Measurements from ENCODE around the gene CHCHD10. TPM values are rescaled to one million over a fixed set of nuclear protein-coding genes. Genes with fewer than 3 reads are reported as not detected.

CHCHD10 gene
- total RNA-seq, 1 donor from 2014 or later, result 5.3 TPM

DNA sequence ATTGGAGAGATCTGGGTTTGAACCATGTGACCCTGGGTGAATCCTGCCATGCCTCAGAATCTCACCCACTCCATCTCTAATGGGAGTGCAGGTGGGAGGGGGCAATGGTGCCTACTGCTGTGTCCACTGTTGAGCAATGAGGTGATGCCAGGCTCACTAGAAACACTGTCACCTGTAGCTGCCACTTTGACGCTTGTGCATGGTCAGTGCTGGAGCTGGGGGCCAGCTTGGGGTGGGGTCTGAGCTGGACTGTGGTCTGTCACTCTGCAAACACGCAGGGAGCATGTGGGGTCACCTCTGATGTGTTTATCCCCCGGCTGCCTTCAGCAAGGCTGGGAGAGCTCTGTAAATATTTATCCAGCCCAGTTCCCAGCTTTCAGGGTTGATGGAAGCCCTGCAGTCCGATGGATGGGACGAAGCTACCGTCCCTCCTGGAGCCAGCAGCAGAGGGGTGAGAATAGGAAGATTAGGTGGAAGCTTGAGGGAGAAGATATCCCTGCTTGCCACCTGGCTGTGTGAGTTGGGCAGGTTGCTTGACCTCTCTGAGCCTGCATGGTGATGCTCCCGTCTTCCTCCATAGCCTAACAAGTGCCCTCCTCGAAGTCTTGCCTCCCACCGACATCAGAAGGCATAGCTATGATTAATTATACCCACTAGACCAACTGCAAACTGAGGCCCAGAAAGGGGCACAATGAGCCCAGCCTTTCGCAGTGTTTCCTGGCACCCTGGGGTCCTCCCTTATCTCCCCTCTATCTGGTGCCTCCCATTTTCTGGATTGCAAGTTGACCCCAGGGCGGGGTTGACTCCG is 6.5 kb upstream of the CHCHD10 start:
- FAIRE-seq, result no peak
- no peak for DNase-seq (ENCODE audit: low spot score in 2 of 2)

DNA sequence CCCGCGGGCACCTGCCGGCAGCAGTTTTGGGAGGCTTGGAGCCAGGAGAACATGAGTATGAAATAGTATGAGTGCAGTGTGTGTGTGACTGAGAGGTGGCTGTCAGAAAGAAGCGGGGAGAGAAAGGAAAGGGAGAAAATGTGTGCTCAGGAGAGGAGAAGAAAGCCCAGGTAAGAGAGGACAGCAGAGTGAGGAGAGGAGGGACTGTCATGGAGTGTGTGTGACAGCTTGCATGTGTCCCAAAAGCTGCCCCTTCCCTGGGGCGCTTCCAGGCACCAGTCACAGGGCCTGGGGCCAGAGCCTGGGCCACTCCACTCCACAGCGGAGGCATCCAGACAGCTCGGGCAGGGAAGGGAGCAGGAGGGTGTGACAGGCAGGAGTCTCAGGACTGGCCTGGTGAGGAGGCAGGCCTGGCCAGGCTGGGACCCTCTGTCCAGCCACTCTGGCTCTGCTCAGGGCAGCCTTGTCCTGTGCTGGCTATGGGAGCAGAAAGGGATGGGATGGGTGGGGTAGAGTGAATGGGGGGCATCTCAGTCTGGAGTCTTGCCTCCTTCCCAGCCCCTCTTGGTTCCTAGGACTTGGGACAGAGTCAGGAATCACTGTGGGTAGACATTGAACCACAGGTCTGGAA is 5.8 kb upstream of the CHCHD10 start:
- DNase-seq (ENCODE audit: low spot score in 2 of 2) (no peak), FAIRE-seq (no peak)

DNA sequence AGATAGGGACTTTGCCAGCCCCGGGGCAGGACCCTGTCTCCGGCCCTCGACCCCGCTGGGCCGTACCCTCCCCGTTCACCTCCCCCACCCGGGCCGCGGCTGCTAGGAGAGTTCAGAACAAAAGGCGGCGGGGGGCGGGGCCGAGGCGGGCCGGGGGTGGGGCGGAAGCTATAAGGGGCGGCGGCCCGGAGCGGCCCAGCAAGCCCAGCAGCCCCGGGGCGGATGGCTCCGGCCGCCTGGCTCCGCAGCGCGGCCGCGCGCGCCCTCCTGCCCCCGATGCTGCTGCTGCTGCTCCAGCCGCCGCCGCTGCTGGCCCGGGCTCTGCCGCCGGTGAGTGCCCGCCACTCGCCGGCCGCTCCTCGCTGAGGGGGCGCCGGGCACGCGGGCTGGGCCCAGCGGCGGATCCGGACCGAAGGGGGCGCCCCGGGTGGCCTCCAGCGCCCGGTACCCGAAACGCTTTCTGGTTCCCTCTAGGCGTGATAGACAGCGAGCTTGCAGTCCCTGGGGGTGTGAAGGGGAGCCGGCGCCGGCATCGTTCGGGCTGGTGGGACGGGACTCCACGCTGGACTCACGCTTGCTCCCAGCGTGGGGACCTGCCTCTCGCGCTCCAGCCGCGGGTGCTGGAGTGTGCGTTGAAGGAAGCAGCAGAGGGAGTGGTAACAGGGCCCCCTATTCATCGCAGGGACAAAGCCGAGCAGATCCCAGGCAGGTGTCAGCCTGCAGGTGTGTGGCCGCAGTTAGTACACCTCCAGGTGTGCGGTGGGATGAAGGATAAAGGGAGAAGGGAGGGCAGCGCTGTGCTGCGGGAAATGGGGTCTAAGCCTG is 5.1 kb upstream of the CHCHD10 start, which contains the start of gene MMP11:
Gene MMP11, plus strand, starts transcription at position 201 of the 825 bp plus-strand sequence. Its CDS starts 22 bp downstream, at position 223.
- FAIRE-seq (no peak), DNase-seq (ENCODE audit: low spot score in 2 of 2) (peak; percentile 67 to 72)

DNA sequence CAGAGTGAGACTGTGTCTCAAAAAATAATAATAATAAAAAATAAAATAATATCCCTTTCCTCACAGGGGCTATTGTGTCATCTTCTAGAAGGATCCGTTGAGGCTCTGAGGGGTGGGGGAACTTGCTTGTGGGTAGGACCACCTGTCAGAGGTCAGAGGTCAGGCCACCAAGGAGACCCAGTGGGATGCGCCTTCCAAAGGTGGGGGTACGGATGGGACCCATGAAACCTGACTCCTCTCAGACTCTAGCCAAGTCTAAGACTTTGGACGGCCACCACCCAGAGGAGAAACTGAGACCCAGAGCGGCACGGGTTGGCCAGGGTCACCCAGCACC is 4.5 kb upstream of the CHCHD10 start:
- DNase-seq (ENCODE audit: low spot score in 2 of 2) (no peak), FAIRE-seq (no peak)

DNA sequence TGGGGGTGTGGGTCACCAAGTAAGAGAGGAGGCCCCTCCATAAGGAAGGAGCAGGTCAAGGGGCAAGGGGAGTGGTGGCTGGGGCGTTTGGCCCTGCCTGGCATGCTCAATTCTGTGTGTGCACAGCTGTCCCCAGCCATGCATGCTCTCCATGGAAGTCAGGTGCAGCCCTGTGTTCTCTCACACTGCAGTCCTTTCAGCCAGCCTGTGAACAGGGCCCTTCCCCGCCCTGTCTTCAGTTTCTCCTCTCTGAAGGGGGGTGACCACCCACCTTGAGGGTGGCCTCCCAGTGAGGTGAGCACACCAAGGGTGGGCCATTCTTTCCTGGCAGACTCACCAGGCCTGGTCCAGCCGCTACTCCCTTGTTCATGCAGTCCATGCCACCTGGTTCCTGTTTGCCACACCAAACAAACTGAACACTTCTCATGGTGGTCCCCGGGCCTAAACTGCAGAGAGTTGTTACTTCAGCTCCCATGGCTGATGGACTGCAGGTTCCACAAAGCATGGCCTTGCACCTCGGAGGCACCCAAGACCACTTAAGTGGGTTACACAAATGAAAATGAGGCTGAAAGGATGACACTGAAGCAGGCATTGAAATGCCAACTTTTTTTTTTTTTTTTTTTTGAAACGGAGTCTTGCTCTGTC is 1.7 kb upstream of the CHCHD10 start:
- DNase-seq (ENCODE audit: low spot score in 2 of 2) (no peak), FAIRE-seq (no peak)

DNA sequence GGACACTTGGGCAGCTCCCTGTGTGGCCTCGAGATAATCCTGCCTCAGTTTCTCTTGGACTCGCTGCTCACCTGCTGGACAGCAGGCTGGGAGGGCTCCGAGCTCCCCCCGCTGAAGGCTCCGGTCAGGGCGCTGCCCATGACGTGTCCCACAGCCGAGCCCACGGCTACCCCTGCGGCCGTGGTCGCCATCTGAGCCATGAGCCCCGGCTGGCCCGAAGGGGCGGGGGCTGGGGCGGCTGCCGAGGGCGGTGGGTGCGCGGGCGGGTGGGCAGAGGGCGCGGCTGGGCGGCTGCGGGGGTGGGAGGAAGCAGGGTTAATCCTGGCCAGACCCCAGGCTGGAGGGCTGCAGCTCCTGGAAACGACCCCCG is 484 bp downstream of the CHCHD10 start:
- no peak for FAIRE-seq

DNA sequence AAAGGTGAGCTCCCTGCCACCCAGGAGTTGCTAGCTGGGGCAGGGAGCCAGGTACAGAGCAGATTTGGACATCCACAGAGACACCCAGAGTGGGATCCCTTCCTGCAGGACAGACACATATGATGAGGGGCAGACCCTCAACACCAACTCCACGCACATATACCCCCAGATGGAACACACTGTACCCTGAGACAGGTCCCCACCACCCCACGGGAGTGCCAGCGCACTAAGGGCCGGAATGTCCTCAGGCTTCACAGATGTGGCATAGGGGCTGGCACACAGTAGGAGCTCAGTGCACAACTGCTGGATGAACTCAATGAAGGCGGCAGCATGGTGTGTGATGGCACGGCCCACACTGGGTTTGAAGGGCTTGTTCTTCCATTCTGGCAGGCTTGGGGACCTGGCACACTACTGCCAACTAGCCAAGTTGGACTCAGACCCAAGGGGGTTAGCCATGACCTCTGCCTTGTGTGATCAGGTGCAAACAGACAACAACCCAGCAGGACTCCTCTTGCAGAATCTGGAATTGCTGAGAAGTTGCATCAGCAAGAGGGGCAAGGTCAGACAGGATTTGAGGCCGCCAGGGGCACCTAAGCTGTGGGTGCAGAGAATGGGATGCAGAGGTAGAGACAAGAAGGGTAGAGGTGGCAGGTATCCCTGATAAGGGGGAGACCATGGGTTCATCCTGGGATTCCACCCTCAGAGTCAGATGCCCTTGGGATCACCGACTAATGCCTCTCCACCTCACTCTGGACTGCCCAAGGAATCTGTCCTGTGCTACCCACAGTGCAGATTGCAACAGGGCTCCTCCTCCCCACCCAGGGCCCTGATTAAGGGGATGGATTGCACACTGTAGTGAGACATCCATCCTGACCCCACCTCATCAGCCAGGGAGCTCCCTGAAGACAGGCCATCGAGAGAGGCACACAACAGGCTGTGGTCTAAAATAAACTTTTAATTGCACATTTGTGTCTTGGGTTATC is 2.6 kb downstream of the CHCHD10 start:
- DNase-seq (ENCODE audit: low spot score in 2 of 2) (no peak), FAIRE-seq (no peak)

More for the DNA sequence above, 484 bp downstream of the CHCHD10 start:
- DNase-seq (ENCODE audit: low spot score in 2 of 2), result no peak

DNA sequence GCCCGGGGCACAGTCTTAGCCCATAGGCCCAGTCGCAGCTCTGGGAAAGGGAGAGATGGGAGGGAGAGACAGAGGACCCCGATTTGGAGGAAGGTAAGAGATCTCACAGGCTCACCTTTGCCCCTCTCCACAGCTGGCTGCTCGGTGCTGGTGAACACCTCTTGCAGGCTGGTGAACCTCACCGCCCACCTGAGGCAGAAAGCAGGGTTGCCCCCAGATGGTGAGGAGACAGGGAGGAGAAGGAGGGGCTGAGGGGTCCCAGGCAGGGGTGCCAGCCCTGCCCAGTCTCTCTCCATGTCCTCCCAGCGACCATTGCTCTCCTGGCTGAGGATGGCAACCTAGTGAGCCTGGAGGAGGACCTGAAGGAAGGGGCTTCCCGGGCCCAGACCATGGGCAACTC is 3.8 kb downstream of the CHCHD10 start:
- DNase-seq (ENCODE audit: low spot score in 2 of 2) (no peak), FAIRE-seq (no peak)

DNA sequence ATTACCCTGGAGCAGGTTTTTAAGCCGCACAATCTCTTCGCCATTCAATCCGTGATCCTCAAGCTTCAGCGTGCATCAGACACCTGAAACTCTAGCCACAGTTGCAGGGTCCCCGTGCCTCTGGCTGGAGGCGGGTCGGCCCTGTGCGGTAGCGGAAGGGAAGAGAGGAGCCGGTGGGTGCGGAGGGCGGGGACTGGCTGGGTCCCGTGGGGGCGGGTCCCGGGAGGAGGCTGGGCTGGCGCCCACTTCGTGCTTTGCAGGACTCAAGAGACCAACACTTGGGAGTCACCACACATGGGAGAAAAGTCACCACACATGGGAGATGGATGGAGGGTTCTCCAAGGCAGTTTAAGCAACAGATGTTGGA is 4.2 kb downstream of the CHCHD10 start:
- DNase-seq (ENCODE audit: low spot score in 2 of 2), result no peak

DNA sequence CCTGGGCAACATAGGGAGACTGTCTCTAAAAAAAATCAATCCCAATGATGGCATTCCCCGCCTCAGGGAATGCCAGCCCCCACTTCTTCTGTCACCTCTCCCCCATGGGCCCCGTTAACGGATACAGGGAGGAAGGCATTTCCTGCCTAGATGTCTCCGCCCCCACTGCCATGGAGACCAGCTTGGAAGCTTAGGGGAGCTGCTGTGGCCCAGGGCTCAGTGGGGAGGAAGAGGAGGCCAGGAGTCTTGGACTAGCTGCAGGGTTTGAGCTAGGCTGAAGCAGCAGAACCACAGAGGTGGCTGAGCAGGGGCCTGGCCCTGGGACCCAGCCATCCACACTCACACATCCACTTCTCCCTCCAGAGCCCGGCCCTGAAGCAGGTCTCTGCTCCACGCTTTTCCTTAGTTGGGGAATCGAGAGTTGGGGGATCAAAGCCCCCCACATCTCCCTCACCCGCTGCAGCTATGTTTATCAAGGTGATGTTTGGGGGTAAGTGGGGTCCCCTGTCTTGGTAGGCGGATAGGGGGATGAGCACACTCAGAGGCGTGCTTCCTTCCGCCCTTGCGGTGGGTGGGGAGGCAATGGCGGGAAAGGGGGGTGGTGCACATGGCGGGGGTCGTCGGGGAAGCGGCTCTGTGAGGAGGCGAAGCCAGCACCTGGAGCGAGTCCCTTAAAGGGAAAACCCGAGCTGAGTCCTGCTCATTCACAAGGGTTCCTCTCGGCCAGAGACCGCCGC is 4.8 kb downstream of the CHCHD10 start, which contains the start of gene C22orf15:
Gene C22orf15, plus strand, starts transcription at position 149 of the 737 bp plus-strand sequence. Its CDS starts 317 bp downstream, at position 466.
- DNase-seq (ENCODE audit: low spot score in 2 of 2), result no peak
- no peak for FAIRE-seq

More for the DNA sequence above, 4.2 kb downstream of the CHCHD10 start:
- FAIRE-seq, result no peak

DNA sequence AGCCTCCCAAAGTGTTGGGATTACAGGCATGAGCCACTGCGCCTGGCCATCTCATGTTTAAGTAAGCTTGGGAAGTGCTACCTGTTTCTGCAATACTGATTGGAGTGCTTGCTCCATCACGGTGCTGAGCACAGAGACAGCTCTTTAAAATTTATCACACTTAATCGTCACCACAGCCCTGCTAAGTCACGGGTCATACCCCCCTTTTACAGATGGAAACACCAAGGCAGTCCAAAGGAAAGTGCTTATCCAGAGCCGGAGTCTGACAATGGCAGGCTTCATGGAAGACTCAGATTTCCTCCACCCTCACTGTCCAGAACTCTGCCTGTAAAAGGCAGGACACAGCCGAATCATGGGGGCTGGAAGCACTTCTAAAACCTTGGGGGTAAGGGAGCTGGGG is 7.7 kb downstream of the CHCHD10 start:
- DNase-seq (ENCODE audit: low spot score in 2 of 2), result no peak
- no peak for FAIRE-seq

DNA sequence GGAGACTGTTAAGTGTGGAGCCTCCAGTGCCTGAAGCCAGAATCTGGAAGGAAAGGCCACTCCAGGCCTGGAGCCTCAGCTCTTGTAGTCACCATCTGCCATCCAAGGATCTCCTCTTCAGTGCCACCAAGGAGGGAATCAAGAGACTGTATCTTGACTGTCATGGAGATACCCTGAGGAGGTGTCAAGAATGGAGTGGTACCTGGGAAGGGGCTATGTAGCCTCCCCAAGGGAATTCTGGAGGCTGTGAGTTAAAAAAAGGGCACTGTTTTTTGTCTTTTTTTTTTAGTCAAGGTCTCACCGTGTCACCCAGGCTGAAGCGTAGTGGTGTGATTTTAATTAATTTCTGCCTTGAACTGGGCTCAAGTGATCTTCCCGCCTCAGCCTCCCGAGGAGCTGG is 8.2 kb downstream of the CHCHD10 start:
- DNase-seq (ENCODE audit: low spot score in 2 of 2) (no peak), FAIRE-seq (no peak)

DNA sequence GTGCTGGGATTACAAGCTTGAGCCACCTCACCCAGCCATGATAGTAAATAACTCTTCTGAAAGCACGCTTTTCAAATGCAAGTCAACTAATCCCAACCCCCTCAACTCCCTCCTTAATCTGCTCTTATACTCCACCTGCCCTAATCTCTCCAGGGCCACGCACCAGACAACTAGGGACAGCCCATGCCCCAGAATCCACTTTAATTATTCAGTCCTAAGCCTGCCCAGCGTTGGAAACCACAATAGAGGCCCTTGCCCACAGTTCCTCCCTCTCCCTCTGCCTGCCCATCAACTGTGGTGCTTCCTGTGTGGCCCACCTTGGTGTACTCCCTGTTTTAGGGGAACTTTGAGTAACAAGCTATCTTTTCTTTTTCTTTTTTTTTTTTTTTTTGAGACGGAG is 10.9 kb downstream of the CHCHD10 start:
- FAIRE-seq (no peak), DNase-seq (ENCODE audit: low spot score in 2 of 2) (no peak)

DNA sequence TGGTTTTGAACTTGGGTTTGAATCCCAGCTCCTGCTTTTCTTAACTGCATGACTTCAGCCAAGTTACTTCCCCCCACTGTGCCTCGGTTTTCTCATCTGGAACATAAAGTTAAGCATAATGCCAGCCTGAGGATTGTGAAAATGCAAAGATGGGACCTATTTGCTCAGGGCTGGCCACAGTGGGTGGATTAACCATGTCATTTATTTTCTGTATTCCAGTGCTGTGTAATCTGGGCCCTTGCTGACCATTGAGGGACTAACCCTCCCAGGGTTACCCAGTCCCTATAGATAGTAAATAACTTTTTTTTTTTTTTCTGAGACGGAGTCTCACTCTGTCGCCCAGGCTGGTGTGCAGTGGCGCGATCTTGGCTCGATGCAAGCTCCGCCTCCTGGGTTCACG is 12.1 kb downstream of the CHCHD10 start:
- no peak for DNase-seq (ENCODE audit: low spot score in 2 of 2)
- no peak for FAIRE-seq

DNA sequence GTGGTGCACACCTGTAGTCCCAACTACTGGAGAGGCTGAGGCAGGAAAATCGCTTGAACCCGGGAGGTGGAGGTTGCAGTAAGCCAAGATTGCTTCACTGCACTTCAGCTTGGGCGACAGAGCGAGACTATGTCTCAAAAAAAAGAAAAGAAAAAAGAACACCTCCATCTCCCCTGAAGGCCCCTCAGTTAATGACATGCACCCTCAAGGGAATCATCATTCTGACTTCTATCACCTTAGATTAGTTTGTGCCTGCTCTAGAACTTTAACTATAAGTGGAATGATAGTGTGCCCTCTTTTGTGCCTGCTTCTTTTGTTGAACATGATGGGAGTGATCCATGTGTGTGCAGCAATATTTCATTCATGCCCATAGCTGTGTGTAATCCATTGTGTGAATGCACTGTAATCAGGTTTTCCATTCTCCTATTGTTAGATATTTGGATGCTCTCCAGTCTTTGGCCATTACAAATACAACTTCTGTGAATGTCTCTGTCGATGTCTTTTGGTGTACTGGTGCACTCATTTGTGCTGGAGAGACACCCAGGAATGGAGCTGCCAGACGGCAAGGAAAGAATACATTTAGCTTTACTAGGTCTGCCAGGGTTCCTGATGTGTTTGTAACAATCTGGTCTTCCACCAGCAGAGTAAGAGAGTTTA is 12.7 kb downstream of the CHCHD10 start:
- FAIRE-seq (no peak), DNase-seq (ENCODE audit: low spot score in 2 of 2) (peak in 1 of 2 donors; percentile 63)

DNA sequence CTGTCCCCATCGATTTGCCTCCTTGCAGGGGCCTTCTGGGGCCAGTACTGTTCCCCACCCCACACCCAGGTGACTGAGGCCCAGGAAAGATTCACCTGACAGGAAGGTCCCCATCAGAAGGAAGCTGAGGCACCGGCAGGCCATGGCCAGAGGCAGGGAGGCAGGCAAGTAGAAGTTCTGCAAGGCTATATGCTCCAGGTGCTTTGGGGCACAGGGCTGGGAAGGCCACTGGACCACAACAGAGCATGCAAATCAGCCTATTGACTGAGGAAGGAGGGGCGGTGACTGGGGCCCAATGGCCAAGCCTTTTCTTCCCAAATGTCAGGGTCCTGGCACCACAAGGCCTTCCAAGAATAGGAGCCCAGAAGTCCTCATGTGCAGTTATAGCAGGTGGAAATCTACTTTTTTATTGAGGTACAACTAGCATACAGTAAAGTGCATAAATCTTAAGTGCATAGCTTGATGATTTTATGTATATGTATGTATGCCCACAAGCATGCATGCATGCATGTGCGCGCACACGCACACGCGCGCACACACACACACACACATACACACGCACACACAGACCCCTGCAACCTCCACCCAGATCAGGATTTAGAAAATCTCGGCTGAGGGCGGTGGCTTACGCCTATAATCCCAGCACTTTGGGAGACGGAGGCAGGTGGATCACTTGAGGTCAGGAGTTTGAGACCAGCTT is 13.4 kb downstream of the CHCHD10 start, which contains the start of gene VPREB3:
Gene VPREB3, minus strand, starts transcription at position 206 of the 700 bp plus-strand sequence. Its CDS starts 62 bp downstream, at position 144.
- DNase-seq (ENCODE audit: low spot score in 2 of 2), result no peak
- no peak for FAIRE-seq

DNA sequence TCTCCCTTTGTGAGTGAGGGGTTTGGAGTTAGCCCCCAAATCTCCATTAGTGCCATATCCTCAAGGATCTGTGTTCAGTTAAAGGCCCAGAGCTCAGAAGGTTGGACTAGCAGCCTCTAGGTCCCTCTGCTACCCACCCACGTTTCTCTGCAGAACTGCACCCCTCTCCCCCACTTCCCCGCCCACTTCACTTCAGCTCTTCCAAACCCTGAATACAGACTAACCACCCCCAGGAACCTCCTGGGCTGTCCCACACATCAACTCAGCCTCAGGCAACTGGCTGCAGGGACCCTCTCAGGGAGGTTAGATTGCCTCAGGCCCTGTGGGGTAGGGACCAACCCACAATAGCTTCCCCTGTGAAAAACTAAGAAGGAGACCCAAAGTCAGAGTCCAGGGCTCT is 14.4 kb downstream of the CHCHD10 start:
- FAIRE-seq (no peak), DNase-seq (ENCODE audit: low spot score in 2 of 2) (no peak)

DNA sequence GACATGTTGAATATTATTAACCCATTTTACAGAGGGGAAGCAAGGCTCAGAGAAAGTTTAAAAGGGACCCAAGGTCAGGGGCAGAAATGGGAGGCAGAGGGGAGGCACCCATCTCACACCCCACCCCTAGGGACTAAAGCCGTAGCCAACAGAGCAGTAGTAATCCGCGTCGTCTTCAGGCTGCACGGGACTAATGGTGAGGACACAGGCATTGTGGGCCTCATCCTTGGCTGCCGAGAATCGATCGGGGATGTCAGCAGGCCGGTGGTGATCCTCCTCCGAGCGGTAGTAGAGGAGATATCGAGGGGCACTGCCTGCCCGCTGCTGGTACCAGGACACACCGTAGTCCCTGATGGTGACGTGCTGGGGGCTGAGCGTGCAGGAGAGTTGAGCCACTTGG is 15.0 kb downstream of the CHCHD10 start:
- FAIRE-seq (no peak), DNase-seq (ENCODE audit: low spot score in 2 of 2) (no peak)
